Activated CD8-positive, alpha-beta memory T cell treated with anti-CD3 and anti-CD28 coated beads for 24 hours (primary cell): ENCODE data around the gene HOXA3.

ENCODE experiments used
- DNase-seq: peaks from one replicate; pipeline ENCODE4 v3.0.0-alpha.2; 2020

Gene HOXA3

DNA sequence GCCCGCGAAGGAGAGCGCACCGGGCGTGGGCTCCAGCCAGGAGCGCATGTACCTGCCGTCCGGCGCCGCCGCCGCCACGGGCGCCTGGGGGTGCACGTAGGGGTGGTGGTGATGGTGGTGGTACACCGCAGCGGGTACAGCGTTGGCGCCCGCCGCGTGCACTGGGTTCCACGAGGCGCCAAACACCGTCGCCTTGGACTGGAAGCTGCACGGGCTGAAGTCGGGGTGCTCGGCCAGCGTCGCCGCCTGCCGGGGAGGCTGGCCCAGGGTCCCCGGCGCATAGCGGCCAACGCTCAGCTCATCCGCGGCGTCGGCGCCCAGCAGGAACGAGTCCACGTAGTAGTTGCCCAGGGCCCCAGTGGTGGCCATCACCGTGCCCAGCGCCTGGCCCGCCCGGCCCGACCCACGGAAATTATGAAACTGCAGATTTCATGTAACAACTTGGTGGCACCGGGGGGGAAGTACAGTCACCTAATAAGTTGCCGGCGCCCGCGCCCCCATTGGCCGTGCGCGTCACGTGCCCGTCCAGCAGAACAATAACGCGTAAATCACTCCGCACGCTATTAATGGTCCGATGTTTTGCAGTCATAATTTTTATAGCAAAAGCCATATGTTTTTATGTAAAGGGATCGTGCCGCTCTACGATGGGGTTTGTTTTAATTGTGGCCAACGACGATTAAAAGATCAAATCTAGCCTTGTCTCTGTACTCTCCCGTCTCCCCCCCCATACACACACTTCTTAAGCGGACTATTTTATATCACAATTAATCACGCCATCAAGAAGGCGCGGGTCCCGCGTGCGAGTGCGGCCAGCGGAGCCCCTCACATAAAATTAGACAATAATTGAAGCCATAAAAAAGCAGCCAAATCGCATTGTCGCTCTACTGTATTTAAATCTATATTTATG lies 13.0 kb upstream of the HOXA3 start, which contains the start of gene HOXA9:
TSS of gene HOXA9 (minus strand) at position 449 of the 907 bp plus-strand sequence. CDS start at position 369, 80 bp downstream.
- peak; percentile 71 for DNase-seq

DNA sequence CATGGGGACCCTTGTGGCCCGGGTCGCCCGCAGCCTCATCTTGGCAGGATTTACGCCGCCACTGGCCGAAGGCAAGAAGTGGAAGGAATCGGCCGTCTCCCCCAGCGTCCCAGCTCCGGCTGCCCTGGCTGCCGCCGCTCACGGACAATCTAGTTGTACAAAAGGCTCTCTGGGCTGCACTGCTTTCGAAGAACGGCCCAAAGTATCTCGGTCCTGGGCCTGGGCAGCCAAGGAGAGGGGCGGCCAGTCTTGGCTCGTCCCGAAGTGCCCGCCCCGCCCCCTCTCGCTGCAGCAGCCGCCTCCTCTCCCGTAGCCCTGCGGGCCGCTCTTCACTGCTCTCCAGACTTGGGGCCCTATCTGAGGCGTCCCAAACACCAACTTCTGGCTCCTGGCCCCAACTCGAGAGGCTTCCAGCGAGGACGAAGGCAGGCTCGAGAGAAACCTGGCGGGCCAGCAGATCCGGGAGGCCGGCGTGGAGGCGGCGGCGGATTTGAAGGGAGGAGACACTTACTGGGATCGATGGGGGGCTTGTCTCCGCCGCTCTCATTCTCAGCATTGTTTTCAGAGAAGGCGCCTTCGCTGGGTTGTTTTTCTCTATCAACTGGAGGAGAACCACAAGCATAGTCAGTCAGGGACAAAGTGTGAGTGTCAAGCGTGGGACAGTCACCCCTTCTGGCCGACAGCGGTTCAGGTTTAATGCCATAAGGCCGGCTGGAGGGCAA lies 12.1 kb upstream of the HOXA3 start:
- no peak for DNase-seq

GRCh38 chr7:27164045-27164366 lies 11.6 kb upstream of the HOXA3 start:
- DNase-seq = no peak

DNA sequence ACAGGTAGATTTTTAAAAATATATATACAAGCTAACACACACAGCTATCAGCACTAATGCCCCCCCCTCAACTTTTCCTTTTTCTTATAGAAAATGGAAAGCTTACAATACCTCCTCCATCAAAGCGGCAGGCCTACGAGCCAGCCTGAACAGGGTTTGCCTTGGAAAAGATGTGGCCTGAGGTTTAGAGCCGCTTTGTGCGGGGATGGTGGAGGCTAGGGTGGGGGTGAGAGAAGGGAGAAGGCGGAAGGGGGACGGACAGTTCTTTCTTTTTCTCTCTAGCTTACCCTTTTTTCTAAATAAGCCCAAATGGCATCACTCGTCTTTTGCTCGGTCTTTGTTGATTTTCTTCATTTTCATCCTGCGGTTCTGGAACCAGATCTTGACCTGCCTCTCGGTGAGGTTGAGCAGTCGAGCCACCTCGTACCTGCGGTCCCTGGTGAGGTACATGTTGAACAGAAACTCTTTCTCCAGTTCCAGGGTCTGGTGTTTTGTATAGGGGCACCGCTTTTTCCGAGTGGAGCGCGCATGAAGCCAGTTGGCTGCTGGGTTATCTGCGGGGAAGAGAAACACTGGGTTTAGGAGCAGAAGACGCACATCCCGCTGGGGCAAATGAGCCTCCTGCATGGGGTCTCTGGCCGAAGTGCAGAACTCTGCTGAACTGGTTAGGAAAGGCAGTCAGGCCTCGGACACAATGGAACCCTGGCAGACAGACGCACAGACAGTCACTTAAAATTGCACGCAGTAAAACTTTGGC lies 11.1 kb upstream of the HOXA3 start:
- no peak for DNase-seq

DNA sequence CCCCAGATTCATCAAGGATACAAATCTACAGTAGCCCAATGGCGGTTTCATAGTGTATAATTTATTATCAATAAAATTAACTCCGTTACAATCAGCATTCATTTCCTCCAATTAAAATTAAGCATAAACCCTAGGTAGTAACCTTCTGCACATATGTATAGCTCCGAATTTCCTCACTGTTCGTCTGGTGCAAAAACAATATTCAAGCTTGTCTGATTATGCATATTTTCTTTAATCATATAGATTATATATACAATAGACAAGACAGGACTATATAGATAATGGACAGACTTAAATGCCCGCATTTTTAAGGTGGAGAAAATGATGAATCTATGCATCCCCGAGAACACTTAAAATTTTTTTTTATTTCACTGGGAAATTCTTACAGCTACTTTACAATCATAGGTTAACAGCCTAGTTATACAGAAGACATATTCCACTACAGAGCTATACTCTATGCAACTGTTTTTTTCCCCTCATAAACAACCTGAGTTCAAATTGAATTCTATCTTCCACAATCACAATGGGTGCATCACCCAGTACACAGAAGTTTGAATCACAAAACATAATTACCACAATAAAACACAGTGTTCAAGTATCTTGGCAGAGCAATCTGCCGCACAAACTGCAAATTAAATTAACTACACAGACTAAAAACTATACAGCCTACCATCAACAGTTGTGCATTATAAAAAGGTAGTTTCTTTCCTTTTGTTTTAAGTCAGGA lies 10.3 kb upstream of the HOXA3 start:
- DNase-seq = no peak

GRCh38 chr7:27161721-27162560 lies 9.6 kb upstream of the HOXA3 start:
- no peak for DNase-seq

GRCh38 chr7:27161214-27161720 lies 8.9 kb upstream of the HOXA3 start:
- no peak for DNase-seq

DNA sequence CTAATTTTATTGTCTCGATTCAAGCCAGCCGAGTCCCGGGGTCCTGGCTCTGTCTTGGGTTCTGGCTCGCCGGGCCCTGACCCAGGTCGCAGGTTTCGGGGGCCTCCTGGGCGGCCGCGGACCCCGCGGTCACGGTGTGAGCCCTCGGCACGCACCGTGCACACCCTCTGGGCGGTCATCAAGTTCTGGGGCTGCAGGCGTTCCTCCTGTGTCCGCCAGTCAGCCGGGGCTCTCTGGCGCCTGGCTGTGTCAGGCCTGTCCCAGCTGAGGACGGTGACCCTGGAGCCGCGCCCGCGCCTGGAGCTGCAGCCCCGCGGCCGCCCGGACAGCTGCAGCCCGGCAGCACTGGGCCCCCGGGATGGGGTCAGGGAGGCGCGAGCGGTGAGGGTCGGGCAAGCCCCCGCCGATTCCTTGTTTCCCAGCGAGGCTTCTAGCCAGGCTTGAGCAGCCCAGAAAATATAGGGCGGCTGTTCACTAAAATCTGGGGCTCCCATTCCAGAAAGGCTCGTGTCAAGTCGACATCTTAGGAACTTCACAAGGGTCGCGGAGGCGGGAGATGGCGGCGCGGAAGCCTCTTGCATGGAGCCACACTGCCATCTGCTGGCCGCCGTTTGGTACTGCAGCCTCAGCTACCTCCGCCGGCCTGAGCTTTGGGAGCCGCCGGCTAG lies 8.3 kb upstream of the HOXA3 start:
- DNase-seq = peak; percentile 96

DNA sequence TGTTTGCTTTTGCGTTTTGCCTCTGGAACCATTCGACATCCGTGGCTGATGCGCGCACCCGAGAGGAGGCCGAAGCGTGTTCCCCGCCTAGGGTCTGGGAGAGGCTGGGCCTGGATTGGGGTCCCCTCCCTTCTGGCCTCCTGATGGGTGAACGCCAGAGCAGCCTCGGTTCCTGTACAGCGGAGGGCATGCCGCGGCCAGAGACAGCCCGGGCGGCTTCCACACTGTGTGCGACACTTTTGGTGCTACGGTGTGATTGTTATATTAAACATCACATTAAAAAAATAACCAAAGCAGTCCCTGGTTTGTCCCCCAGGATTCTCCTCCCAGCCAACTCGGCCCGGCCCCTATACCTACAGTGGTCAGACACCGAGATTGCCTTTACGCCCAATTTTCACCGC lies 7.8 kb upstream of the HOXA3 start:
- DNase-seq = peak; percentile 76

DNA sequence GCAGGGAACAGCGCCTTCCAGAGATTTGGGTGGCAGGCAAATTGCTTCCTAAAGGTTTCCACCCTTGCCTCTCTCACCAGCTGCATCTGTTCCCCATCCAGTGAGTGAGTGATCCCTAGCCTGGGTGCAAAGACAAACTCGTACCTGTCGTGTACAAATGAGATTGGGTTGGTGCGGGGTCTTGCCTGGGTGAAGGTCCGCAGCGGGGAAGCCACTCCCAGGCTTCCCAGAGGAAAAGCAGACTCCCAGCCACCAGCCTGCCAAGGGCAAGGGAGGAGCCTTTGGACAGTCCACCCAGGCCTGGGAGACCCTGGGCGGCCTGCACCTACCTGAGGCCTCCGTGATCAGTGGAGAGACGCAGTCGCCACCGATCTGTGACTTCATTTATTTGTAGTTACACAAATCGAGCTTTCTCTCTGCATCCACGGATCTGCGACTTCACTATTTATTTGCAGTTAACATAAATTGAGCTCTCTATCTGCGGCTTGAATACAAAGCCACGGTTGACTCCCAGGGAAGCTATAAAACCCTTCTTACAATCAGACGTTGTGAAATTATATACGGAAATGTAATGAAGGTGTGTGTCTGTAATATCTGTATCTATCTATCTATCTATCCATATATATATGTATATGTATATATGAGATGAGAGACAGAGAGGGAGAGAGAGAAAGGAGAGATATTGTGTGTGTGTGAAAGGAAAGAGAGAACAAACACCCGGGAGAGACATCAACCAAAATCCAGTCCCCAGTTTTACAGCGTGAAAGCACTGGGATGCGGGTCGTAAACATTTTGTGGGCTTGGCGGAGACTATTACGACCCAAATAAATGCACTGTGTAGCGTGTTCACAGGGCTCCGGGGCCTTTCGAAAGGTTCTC lies 7.1 kb upstream of the HOXA3 start:
- peak; percentile 57 for DNase-seq

- peak; percentile 60 for DNase-seq
Measured at GRCh38 chr7:27158436-27159265, 6.3 kb upstream of the HOXA3 start.

- DNase-seq = no peak
Measured at GRCh38 chr7:27157702-27158431, 5.5 kb upstream of the HOXA3 start.

DNA sequence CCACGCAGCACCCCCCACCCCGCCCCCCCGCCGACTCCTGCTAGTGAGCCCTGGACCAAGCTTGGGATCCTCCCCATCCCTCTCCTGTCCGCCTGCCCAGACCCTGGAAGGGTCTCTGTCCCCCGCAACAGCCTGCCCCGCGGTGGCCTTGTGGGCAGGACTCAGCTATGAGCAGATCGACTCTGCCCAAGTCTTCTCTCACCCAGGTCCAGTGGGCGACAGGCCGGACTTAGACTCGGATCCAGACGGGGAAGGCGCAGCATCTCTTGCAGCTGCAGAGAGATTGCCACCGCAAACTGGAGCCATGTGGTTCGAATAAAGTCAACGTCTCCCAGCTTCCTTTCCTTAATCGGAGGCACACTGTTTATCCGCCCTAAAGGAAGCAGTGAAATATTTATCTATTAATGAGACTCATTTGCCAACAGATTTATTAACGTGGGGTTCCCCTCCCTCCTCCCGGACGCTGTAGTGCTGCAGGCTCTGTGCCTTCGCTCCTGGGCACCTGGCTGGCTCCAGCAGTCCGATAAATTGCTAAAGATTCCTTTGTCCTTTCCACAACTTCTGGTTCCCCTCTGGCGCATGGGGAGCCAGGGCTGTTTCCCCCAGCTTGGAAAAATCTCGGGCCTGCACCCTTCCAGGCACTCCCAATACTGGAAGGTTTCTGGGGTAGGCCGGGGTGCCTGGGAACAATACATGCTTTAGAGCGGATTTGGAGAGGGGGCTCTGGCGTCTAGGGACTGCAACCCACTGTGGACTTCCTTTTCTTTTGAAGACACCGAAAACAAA lies 4.7 kb upstream of the HOXA3 start:
- DNase-seq = peak; percentile 59

GRCh38 chr7:27156508-27156898 lies 4.1 kb upstream of the HOXA3 start, which contains the start of gene HOXA7:
HOXA7 (minus strand) TSS chr7:27156675; CDS start chr7:27156545, 130 bp downstream.
- no peak for DNase-seq

DNA sequence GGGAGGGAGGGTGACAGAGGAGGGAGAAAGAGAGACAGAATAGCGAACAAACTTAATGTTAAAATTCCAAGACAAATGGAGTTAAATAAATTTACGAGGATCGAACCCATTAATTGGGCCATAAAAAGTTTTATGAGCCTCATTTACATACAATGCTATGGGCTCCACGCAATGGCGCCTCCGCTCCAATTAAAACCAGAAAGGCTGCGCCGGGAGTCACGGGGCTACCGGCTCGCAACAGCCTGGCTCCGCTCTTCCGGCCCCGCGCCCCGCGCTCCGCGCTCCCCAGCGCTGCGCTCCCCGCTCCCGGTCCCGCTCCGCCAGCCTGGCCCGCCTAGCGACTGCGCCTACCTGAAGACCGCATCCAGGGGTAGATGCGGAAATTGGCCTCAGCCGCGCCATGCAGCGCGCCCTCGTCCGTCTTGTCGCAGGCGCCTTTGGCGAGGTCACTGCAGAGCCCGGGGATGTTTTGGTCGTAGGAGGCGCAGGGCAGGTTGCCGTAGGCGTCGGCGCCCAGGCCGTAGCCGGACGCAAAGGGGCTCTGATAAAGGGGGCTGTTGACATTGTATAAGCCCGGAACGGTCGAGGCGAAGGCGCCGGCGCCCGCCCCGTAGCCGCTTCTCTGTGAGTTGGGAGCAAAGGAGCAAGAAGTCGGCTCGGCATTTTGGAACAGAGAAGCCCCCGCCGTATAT lies 3.6 kb upstream of the HOXA3 start:
- DNase-seq = peak; percentile 73
